ENCODE results near the gene DMRTB1. TPM values are rescaled to one million over a fixed set of nuclear protein-coding genes. Genes with fewer than 3 reads are reported as not detected.
A peak's percentile ranks its signal among the peaks of the same experiment; 100 is the strongest.

DMRTB1 gene
- total RNA-seq, 1 donor from 2014 or later: not detected

GRCh38 chr1:53447413-53447812, 11.8 kb upstream of the DMRTB1 start:
- H3K27ac ChIP-seq: no peak overlapping the region
- H3K9me3 ChIP-seq: no peaks in the 10 kb centered on the region
- no peak overlapping the region for H3K4me3 ChIP-seq
- H3K36me3 ChIP-seq: no peaks in the 10 kb centered on the region
- DNase-seq (no peak), ATAC-seq (no peak)
- TF ChIP-seq CTCF (IDR thresholded peaks at IDR 0.05): no peak
- H3K4me1 ChIP-seq: no peaks in the 10 kb centered on the region
- intact Hi-C loops (cut with DNase I): no loop called here
- peaks cover 7% of the 10 kb centered on the region for H3K27me3 ChIP-seq (ENCODE audit: low read depth)

GRCh38 chr1:53448241-53448841, 10.9 kb upstream of the DMRTB1 start:
- no peak for TF ChIP-seq CTCF (IDR thresholded peaks at IDR 0.05)
- Histone ChIP-seq H3K27me3 (ENCODE audit: low read depth) (peaks cover 7% of the 10 kb centered on the region), H3K36me3 (no peaks in the 10 kb centered on the region), H3K4me3 (no peak overlapping the region), H3K9me3 (no peaks in the 10 kb centered on the region), H3K4me1 (no peaks in the 10 kb centered on the region), H3K27ac (no peak overlapping the region)
- intact Hi-C loops (cut with DNase I): no loop called here
- no peak for ATAC-seq
- DNase-seq: no peak

GRCh38 chr1:53449021-53449420, 10.2 kb upstream of the DMRTB1 start:
- H3K27ac ChIP-seq: no peak overlapping the region
- H3K9me3 ChIP-seq: no peaks in the 10 kb centered on the region
- intact Hi-C loops (cut with DNase I): no loop called here
- DNase-seq: no peak
- H3K27me3 ChIP-seq (ENCODE audit: low read depth): peaks cover 7% of the 10 kb centered on the region
- ATAC-seq: no peak
- H3K36me3 ChIP-seq: no peaks in the 10 kb centered on the region
- H3K4me1 ChIP-seq: no peaks in the 10 kb centered on the region
- no peak overlapping the region for H3K4me3 ChIP-seq
- TF ChIP-seq CTCF (IDR thresholded peaks at IDR 0.05): no peak

GRCh38 chr1:53449693-53450092, 9.5 kb upstream of the DMRTB1 start:
- Histone ChIP-seq H3K9me3 (no peaks in the 10 kb centered on the region), H3K36me3 (no peaks in the 10 kb centered on the region), H3K27me3 (ENCODE audit: low read depth) (peaks cover 7% of the 10 kb centered on the region), H3K27ac (no peak overlapping the region), H3K4me3 (no peak overlapping the region), H3K4me1 (no peaks in the 10 kb centered on the region)
- intact Hi-C loops (cut with DNase I): no loop called here
- no peak for TF ChIP-seq CTCF (IDR thresholded peaks at IDR 0.05)
- DNase-seq (no peak), ATAC-seq (no peak)

- no peaks in the 10 kb centered on the region for H3K9me3 ChIP-seq
- TF ChIP-seq CTCF (IDR thresholded peaks at IDR 0.05): peak; percentile 29
- DNase-seq: no peak
- ATAC-seq: no peak
- intact Hi-C loops (cut with DNase I): no loop called here
- H3K27ac ChIP-seq: no peak overlapping the region
- no peaks in the 10 kb centered on the region for H3K4me1 ChIP-seq
- no peaks in the 10 kb centered on the region for H3K36me3 ChIP-seq
- H3K27me3 ChIP-seq (ENCODE audit: low read depth): peaks cover 7% of the 10 kb centered on the region
- no peak overlapping the region for H3K4me3 ChIP-seq
These were observed 9.0 kb upstream of the DMRTB1 start for GRCh38 chr1:53450225-53450624.

Data from lower lobe of right lung (tissue), 2 donors.